ENCODE data around the gene DDX25. TPM values are rescaled to one million over a fixed set of nuclear protein-coding genes. Genes with fewer than 3 reads are reported as not detected.

Gene DDX25
- total and polyA plus RNA-seq, 2 of the 4 experiments (the other 2 are of a cell fraction), result under 0.01 TPM; not detected in 1

DNA sequence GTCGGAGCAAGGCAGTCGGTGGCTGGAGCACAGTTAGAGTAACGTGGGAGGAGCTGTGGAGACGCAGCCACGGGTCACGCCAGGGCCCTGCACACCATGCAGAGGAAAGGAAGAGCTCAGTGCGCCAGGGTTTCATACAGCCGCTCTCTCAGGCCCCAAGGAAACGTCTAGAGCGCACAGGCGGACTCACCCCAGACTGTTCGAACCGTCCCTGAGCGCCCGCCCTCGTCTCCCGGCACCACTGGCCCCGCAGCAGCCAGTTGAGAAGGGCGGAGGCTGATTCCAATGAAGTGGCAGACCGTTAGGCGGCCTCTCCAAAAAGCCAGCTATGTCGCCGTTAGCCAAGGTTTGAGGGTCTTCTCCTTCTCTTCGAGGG is 17.3 kb upstream of the DDX25 start:
- TF ChIP-seq FOS (IDR thresholded peaks at IDR 0.05; ENCODE audit: low read depth, low read length), result no peak
- no peak for TF ChIP-seq MAZ (IDR thresholded peaks at IDR 0.05; ENCODE audit: borderline replicate concordance, low read depth, low read length)
- no peak for TF ChIP-seq RFX5 (IDR thresholded peaks at IDR 0.05; ENCODE audit: low read depth, low read length)
- no peak for TF ChIP-seq BHLHE40 (IDR thresholded peaks at IDR 0.05; ENCODE audit: low read depth, low read length)
- no peak for TF ChIP-seq POLR2A (IDR thresholded peaks at IDR 0.05; ENCODE audit: low read depth, low read length)
- TF ChIP-seq, protein P1, sequence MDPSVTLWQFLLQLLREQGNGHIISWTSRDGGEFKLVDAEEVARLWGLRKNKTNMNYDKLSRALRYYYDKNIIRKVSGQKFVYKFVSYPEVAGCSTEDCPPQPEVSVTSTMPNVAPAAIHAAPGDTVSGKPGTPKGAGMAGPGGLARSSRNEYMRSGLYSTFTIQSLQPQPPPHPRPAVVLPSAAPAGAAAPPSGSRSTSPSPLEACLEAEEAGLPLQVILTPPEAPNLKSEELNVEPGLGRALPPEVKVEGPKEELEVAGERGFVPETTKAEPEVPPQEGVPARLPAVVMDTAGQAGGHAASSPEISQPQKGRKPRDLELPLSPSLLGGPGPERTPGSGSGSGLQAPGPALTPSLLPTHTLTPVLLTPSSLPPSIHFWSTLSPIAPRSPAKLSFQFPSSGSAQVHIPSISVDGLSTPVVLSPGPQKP (IDR thresholded peaks at IDR 0.05; ENCODE audit: borderline replicate concordance, low read depth, low read length), result no peak
- no peak for TF ChIP-seq MAFK (IDR thresholded peaks at IDR 0.05; ENCODE audit: low read depth, low read length)
- TF ChIP-seq, protein P2, sequence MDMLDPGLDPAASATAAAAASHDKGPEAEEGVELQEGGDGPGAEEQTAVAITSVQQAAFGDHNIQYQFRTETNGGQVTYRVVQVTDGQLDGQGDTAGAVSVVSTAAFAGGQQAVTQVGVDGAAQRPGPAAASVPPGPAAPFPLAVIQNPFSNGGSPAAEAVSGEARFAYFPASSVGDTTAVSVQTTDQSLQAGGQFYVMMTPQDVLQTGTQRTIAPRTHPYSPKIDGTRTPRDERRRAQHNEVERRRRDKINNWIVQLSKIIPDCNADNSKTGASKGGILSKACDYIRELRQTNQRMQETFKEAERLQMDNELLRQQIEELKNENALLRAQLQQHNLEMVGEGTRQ (IDR thresholded peaks at IDR 0.05; ENCODE audit: low read depth, low read length), result no peak
- peak overlapping the region; percentile 97 for H2AFZ ChIP-seq (replicated peaks; ENCODE audit: low read length, poor library complexity)
- peak overlapping the region; percentile 12; the same call in 1 of the 2 replicates for H4K91ac ChIP-seq (ENCODE audit: insufficient read depth, low read depth, low read length)
- in situ Hi-C loops (cut with MboI; ENCODE audit: low sequenced_read_pairs), result no loop called here
- no peaks in the 10 kb centered on the region for H3K9me3 ChIP-seq (ENCODE audit: control insufficient read depth, insufficient read depth, low read length)
- H3K9ac ChIP-seq (ENCODE audit: low read depth, low read length), result no peak overlapping the region
- ChIA-PET CTCF (interaction anchor here (0.6 kb wide), 1 partner anchor 415 kb away, joined by 3 read pairs; no protein-coding TSS in a partner anchor), POLR2A (ENCODE audit: unreplicated experiment) (no interaction called here)
- H2AK9ac ChIP-seq (replicated peaks; ENCODE audit: low read depth, low read length, poor library complexity), result peak overlapping the region; percentile 79
- H2BK120ac ChIP-seq (ENCODE audit: low read depth, low read length), result peak overlapping the region; percentile 34
- H3K4me2 ChIP-seq (ENCODE audit: low read depth, low read length), result peak overlapping the region; percentile 5; the same call in 1 of the 2 replicates
- no peak overlapping the region for H2AK5ac ChIP-seq (ENCODE audit: low read depth, low read length)
- H3K36me3 ChIP-seq (ENCODE audit: control insufficient read depth, insufficient read depth, low read length), result no peaks in the 10 kb centered on the region
- H4K8ac ChIP-seq (ENCODE audit: low read depth in 2 of 2, low read length in 2 of 2), result peak overlapping the region; percentile 31 to 34; a peak in 3 of 4 replicates
- no peaks in the 10 kb centered on the region for H3K4me1 ChIP-seq (ENCODE audit: control insufficient read depth, insufficient read depth, low read length)
- no peak overlapping the region for H3K14ac ChIP-seq (replicated peaks; ENCODE audit: low read depth, low read length)
- H4K20me1 ChIP-seq (ENCODE audit: insufficient read depth, low read length), result no peaks in the 10 kb centered on the region
- BruUV-seq (replicated peaks), result no TSS peak
- H3K79me1 ChIP-seq (ENCODE audit: low read depth in 1 of 2, low read length in 2 of 2), result peaks cover 0 to 18% of the 10 kb centered on the region in 2 experiments; a peak in 2 of 4 replicates
- peak overlapping the region; percentile 1 for H2BK5ac ChIP-seq (ENCODE audit: low read depth, low read length, poor library complexity, severe bottlenecking)
- H3K27ac ChIP-seq (ENCODE audit: insufficient read depth, low read length), result no peak overlapping the region; the same call in 1 of the 2 replicates
- H3K27me3 ChIP-seq (ENCODE audit: control insufficient read depth, insufficient read depth, low read length), result no peaks in the 10 kb centered on the region
- H3K4ac ChIP-seq (ENCODE audit: low read depth, low read length), result 0 out of 2 replicates have a peak overlapping the region, but pooled peaks have one; percentile 27
- dilution Hi-C loops (cut with HindIII; ENCODE audit: low sequenced_read_pairs, unreplicated experiment), result no loop called here
- WGBS, 2 experiments (ENCODE audit: extremely low coverage in 2 of 2, insufficient read length in 1 of 2), result 61% methylated on average over 16 of the region's 24 CpGs; no CpG with 5 or more reads in 1 of the 2 experiments
- H3K23ac ChIP-seq (ENCODE audit: low read depth, low read length), result no peak overlapping the region
- DNase-seq (no peak), ATAC-seq (ENCODE audit: low read depth) (no peak)
- 0 out of 2 replicates have a peak overlapping the region, but pooled peaks have one; percentile 89 for H3K4me3 ChIP-seq (ENCODE audit: insufficient read depth, low read depth, low read length)
- no peak overlapping the region for H4K5ac ChIP-seq (ENCODE audit: low read depth, low read length)
- intact Hi-C loops (cut with micrococcal nuclease), result no loop called here
- H3K18ac ChIP-seq (ENCODE audit: low read depth, low read length), result no peak overlapping the region
- no peak overlapping the region for H2BK20ac ChIP-seq (ENCODE audit: low read depth, low read length)
- no peaks in the 10 kb centered on the region for H3K9me1 ChIP-seq (ENCODE audit: insufficient read depth, low read length)
- no peak overlapping the region for H2BK15ac ChIP-seq (ENCODE audit: low read depth, low read length)
- H3K56ac ChIP-seq (ENCODE audit: extremely low read depth, insufficient read depth, low read length), result no peak overlapping the region

All from IMR-90 (cell line).